ENCODE data around the gene SLC24A3. TPM values are rescaled to one million over a fixed set of nuclear protein-coding genes. Genes with fewer than 3 reads are reported as not detected.

SLC24A3 gene
- total RNA-seq, 1 donor from 2014 or later = 0.79 TPM

DNA sequence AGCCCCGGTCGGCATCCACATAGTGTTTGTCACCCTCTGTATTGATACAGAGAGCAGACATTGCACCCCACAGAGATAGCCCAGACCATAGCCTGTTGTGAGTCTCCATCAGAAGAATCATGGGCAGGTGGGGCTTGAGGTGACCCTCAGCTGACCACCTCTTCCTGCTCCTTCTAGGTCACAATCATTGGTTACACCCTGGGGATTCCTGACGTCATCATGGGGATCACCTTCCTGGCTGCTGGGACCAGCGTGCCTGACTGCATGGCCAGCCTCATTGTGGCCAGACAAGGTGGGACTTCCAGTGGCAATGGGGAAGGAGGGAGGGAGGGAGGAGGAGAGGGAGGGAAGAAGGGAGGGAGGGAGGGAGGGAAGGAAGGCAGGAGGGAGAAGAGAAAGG is 484.2 kb downstream of the SLC24A3 start:
- Histone ChIP-seq H3K27ac (ENCODE audit: low read depth, low read length) (no peak overlapping the region), H3K36me3 (ENCODE audit: insufficient read depth, low read length) (no peaks in the 10 kb centered on the region), H3K9me3 (ENCODE audit: insufficient read depth, low read depth, low read length) (no peaks in the 10 kb centered on the region), H3K79me2 (ENCODE audit: insufficient read depth, low read length) (no peaks in the 10 kb centered on the region), H3K4me2 (ENCODE audit: low read length) (no peak overlapping the region), H2AFZ (ENCODE audit: low read depth, low read length) (no peak overlapping the region), H3K4me3 (ENCODE audit: insufficient read depth, low read depth, low read length) (no peak overlapping the region), H3K9ac (ENCODE audit: low read length) (no peak overlapping the region), H3K27me3 (ENCODE audit: insufficient read depth, low read length) (no peaks in the 10 kb centered on the region), H3K4me1 (ENCODE audit: insufficient read depth, low read length) (peaks cover 14% of the 10 kb centered on the region), H4K20me1 (ENCODE audit: insufficient read depth, low read length) (no peaks in the 10 kb centered on the region)
- peaks cover 24% of the 10 kb centered on the region for H3K4me1 Mint-ChIP-seq (ENCODE audit: low read depth, unreplicated experiment)
- DNase-seq (ENCODE audit: low read depth) (no peak), FAIRE-seq (no peak)
- H3K9me3 Mint-ChIP-seq (ENCODE audit: unreplicated experiment) = peaks cover 8% of the 10 kb centered on the region
- H3K36me3 Mint-ChIP-seq (ENCODE audit: low read depth, unreplicated experiment) = peaks cover 1% of the 10 kb centered on the region
- no peaks in the 10 kb centered on the region for H3K27me3 Mint-ChIP-seq (ENCODE audit: low read depth, unreplicated experiment)
- H3K4me3 Mint-ChIP-seq (ENCODE audit: unreplicated experiment) = no peak overlapping the region
- TF ChIP-seq EZH2 (IDR thresholded peaks at IDR 0.05; ENCODE audit: insufficient read depth, low read length) = no peak
- TF ChIP-seq, protein P1, sequence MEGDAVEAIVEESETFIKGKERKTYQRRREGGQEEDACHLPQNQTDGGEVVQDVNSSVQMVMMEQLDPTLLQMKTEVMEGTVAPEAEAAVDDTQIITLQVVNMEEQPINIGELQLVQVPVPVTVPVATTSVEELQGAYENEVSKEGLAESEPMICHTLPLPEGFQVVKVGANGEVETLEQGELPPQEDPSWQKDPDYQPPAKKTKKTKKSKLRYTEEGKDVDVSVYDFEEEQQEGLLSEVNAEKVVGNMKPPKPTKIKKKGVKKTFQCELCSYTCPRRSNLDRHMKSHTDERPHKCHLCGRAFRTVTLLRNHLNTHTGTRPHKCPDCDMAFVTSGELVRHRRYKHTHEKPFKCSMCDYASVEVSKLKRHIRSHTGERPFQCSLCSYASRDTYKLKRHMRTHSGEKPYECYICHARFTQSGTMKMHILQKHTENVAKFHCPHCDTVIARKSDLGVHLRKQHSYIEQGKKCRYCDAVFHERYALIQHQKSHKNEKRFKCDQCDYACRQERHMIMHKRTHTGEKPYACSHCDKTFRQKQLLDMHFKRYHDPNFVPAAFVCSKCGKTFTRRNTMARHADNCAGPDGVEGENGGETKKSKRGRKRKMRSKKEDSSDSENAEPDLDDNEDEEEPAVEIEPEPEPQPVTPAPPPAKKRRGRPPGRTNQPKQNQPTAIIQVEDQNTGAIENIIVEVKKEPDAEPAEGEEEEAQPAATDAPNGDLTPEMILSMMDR (IDR thresholded peaks at IDR 0.05; ENCODE audit: insufficient read depth, low read depth, low read length) = no peak
- no peak overlapping the region for H3K27ac Mint-ChIP-seq (ENCODE audit: unreplicated experiment)

DNA sequence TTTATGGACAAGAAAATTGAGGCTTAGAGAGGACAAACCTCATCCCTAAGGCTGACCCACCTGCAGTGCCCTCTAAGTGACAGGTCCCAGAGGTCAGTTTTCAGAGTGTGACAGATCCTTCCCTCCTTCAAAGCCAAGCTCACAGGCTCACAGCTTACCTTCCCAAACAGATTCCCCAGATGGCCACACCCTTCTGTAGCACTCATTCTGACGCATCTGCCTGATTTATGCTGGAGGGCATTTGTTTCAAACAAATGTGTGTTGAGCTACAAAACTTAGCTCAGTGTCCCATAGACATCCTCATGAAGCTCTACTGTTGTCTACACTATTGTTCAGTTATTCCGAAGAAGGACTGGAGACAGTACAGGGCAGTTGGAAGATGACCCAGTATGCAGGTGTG is 485.0 kb downstream of the SLC24A3 start:
- no peaks in the 10 kb centered on the region for H3K27me3 Mint-ChIP-seq (ENCODE audit: low read depth, unreplicated experiment)
- Histone ChIP-seq H3K4me1 (ENCODE audit: insufficient read depth, low read length) (peaks cover 14% of the 10 kb centered on the region), H3K4me3 (ENCODE audit: insufficient read depth, low read depth, low read length) (no peak overlapping the region), H3K36me3 (ENCODE audit: insufficient read depth, low read length) (no peaks in the 10 kb centered on the region), H3K27me3 (ENCODE audit: insufficient read depth, low read length) (no peaks in the 10 kb centered on the region), H3K27ac (ENCODE audit: low read depth, low read length) (no peak overlapping the region), H4K20me1 (ENCODE audit: insufficient read depth, low read length) (no peaks in the 10 kb centered on the region), H3K9ac (ENCODE audit: low read length) (no peak overlapping the region), H3K9me3 (ENCODE audit: insufficient read depth, low read depth, low read length) (no peaks in the 10 kb centered on the region), H2AFZ (ENCODE audit: low read depth, low read length) (no peak overlapping the region), H3K79me2 (ENCODE audit: insufficient read depth, low read length) (no peaks in the 10 kb centered on the region), H3K4me2 (ENCODE audit: low read length) (no peak overlapping the region)
- TF ChIP-seq, protein P1 (IDR thresholded peaks at IDR 0.05; ENCODE audit: insufficient read depth, low read depth, low read length) = no peak
- TF ChIP-seq EZH2 (IDR thresholded peaks at IDR 0.05; ENCODE audit: insufficient read depth, low read length) = no peak
- peaks cover 22% of the 10 kb centered on the region for H3K4me1 Mint-ChIP-seq (ENCODE audit: low read depth, unreplicated experiment)
- FAIRE-seq (no peak), DNase-seq (ENCODE audit: low read depth) (no peak)
- no peak overlapping the region for H3K4me3 Mint-ChIP-seq (ENCODE audit: unreplicated experiment)
- peaks cover 13% of the 10 kb centered on the region for H3K9me3 Mint-ChIP-seq (ENCODE audit: unreplicated experiment)
- H3K27ac Mint-ChIP-seq (ENCODE audit: unreplicated experiment) = no peak overlapping the region
- H3K36me3 Mint-ChIP-seq (ENCODE audit: low read depth, unreplicated experiment) = peaks cover 1% of the 10 kb centered on the region

DNA sequence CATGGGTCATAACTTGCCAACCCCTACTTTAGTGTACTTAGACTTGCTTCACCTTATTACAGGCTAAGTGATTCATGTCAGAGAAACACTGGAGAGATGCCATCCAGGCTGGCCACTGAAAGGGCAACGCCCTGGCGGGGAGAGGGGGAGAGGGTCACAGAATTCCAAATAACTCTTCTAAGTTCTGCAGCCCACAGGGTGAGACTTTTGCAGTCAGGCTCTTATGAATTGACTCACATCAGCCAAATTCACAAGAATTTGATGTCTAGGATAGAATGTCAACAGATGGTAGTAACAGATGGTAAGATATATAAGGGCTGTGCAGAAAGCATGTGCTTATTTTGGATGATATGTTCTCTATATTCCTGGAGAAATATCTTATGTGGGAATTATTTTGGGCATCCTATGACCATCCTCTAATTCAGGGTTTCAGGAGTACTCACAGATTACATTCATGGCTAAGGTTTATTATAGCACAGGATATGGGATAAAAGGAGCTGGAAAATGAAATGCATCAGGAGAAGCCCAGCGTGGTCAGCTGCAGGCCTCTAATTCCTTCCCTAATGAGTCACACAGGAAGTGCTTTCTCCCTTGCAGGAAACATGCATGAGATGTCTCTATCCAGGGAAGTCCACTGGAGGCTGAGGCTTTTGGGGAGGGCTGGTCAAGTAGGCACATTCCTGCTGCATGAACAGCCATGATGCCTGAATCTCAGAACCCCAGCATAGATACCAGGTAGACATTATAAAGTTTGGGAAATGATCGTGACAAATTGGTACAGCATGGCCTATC is 486.9 kb downstream of the SLC24A3 start:
- Histone ChIP-seq H3K9me3 (ENCODE audit: insufficient read depth, low read depth, low read length) (no peaks in the 10 kb centered on the region), H3K27me3 (ENCODE audit: insufficient read depth, low read length) (no peaks in the 10 kb centered on the region), H3K27ac (ENCODE audit: low read depth, low read length) (peak overlapping the region; percentile 58), H3K4me3 (ENCODE audit: insufficient read depth, low read depth, low read length) (no peak overlapping the region), H3K4me2 (ENCODE audit: low read length) (peak overlapping the region; percentile 46), H3K9ac (ENCODE audit: low read length) (no peak overlapping the region), H4K20me1 (ENCODE audit: insufficient read depth, low read length) (no peaks in the 10 kb centered on the region), H3K36me3 (ENCODE audit: insufficient read depth, low read length) (no peaks in the 10 kb centered on the region), H3K79me2 (ENCODE audit: insufficient read depth, low read length) (no peaks in the 10 kb centered on the region), H2AFZ (ENCODE audit: low read depth, low read length) (no peak overlapping the region), H3K4me1 (ENCODE audit: insufficient read depth, low read length) (peaks cover 14% of the 10 kb centered on the region)
- no peak overlapping the region for H3K4me3 Mint-ChIP-seq (ENCODE audit: unreplicated experiment)
- peak overlapping the region; percentile 69 for H3K27ac Mint-ChIP-seq (ENCODE audit: unreplicated experiment)
- H3K36me3 Mint-ChIP-seq (ENCODE audit: low read depth, unreplicated experiment) = peaks cover 1% of the 10 kb centered on the region
- TF ChIP-seq, protein P1 (IDR thresholded peaks at IDR 0.05; ENCODE audit: insufficient read depth, low read depth, low read length) = no peak
- no peak for TF ChIP-seq EZH2 (IDR thresholded peaks at IDR 0.05; ENCODE audit: insufficient read depth, low read length)
- H3K9me3 Mint-ChIP-seq (ENCODE audit: unreplicated experiment) = peaks cover 20% of the 10 kb centered on the region
- DNase-seq (ENCODE audit: low read depth) (peak; percentile 81), FAIRE-seq (peak; percentile 82)
- H3K27me3 Mint-ChIP-seq (ENCODE audit: low read depth, unreplicated experiment) = no peaks in the 10 kb centered on the region
- H3K4me1 Mint-ChIP-seq (ENCODE audit: low read depth, unreplicated experiment) = peaks cover 19% of the 10 kb centered on the region

All from astrocyte (in vitro differentiated cells and primary cell).